ENCODE results near the gene C16orf96. TPM values are rescaled to one million over a fixed set of nuclear protein-coding genes. Genes with fewer than 3 reads are reported as not detected.

C16orf96 gene
- total and polyA plus RNA-seq, 3 donors from 2014 or later = 10.3 to 19.8 (median 15.1) TPM

DNA sequence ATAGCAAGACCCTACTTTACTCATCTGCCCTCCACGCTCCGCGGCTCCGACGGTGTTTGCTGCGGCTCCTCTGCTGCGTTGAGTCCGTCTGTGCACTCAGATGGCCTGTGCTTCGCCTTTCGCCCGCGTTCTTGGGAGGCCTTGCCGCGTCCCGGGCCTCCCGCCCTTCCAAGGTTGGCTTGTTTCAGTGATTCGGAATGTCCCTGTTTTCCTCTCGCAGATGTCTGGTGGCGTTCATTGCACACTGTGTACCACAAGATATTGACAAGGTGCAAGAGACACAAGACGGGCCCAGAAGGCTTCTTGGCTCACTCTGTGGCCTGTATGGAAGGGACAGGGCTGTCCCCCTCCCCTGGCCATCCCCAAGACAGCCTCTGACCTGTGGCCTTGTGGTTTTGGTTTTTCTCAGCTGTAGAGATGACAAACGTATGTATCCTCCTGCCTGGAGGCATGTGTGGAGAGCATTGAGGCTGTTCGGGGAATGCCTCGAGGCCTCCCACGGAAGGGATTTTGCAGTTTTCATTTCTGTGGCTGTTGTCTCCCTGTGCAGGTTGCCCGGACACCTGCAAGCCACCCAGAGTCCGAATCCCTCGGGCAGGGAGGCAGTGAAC is 83.9 kb downstream of the C16orf96 start:
- H3K4me3 ChIP-seq = no peak overlapping the region
- H3K27ac ChIP-seq = no peak overlapping the region
- WGBS, 2 donors = 70 to 80% methylated on average over 18 to 27 of the region's 27 CpGs
- peaks cover 15% of the 10 kb centered on the region for H3K4me1 ChIP-seq
- H3K27me3 ChIP-seq = no peaks in the 10 kb centered on the region
- no peaks in the 10 kb centered on the region for H3K9me3 ChIP-seq
- no peaks in the 10 kb centered on the region for H3K36me3 ChIP-seq (ENCODE audit: low read depth, missing control alignments)
- intact Hi-C loops (cut with DNase I; ENCODE audit: low total_unique reads) = no loop called here
- TF ChIP-seq POLR2A (IDR thresholded peaks at IDR 0.05) = no peak
- TF ChIP-seq, protein P1, sequence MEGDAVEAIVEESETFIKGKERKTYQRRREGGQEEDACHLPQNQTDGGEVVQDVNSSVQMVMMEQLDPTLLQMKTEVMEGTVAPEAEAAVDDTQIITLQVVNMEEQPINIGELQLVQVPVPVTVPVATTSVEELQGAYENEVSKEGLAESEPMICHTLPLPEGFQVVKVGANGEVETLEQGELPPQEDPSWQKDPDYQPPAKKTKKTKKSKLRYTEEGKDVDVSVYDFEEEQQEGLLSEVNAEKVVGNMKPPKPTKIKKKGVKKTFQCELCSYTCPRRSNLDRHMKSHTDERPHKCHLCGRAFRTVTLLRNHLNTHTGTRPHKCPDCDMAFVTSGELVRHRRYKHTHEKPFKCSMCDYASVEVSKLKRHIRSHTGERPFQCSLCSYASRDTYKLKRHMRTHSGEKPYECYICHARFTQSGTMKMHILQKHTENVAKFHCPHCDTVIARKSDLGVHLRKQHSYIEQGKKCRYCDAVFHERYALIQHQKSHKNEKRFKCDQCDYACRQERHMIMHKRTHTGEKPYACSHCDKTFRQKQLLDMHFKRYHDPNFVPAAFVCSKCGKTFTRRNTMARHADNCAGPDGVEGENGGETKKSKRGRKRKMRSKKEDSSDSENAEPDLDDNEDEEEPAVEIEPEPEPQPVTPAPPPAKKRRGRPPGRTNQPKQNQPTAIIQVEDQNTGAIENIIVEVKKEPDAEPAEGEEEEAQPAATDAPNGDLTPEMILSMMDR (IDR thresholded peaks at IDR 0.05) = no peak
- DNase-seq = no peak

DNA sequence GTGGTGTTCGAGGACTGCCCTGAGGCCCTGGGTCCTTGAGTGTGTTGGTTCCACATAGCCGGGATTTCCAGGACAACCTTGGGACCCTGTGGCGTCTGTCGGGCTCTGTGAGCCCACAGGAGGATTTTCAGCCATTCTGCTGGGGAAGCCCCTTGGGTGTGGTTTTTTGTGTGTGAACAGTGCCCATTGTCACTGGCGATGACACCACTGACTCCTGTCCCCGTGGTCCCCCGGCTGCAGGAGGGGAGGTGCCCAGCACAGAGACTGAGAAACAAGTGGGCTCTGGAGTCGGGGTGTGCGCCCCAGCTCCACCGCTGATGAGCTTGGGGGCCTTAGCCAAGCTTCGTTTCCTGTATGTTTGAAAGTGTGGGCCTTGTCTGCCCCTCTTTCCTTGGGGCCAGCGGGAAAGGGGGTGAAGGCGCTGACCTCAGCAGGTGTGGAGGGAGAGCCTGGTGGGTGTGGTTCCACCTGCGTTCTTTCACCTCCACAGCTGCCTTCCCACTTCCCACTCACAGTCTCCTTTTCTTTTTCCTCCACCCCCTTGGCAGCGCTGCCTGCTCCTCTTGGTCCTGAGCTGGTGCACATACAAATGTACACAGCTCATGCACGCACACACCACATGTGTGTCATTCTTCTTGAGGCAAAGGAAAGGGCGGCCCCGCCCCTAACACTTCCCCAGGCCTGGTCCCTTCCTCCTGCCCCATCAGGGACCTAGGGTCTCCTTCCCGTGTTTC is 84.6 kb downstream of the C16orf96 start:
- no peaks in the 10 kb centered on the region for H3K36me3 ChIP-seq (ENCODE audit: low read depth, missing control alignments)
- peaks cover 15% of the 10 kb centered on the region for H3K4me1 ChIP-seq
- H3K9me3 ChIP-seq = no peaks in the 10 kb centered on the region
- intact Hi-C loops (cut with DNase I; ENCODE audit: low total_unique reads) = no loop called here
- TF ChIP-seq, protein P1 (IDR thresholded peaks at IDR 0.05) = no peak
- no peak for TF ChIP-seq POLR2A (IDR thresholded peaks at IDR 0.05)
- H3K27me3 ChIP-seq = no peaks in the 10 kb centered on the region
- 74 to 82% methylated on average over 9 to 19 of the region's 19 CpGs for WGBS, 2 donors
- no peak overlapping the region for H3K4me3 ChIP-seq
- DNase-seq = no peak
- H3K27ac ChIP-seq = no peak overlapping the region

DNA sequence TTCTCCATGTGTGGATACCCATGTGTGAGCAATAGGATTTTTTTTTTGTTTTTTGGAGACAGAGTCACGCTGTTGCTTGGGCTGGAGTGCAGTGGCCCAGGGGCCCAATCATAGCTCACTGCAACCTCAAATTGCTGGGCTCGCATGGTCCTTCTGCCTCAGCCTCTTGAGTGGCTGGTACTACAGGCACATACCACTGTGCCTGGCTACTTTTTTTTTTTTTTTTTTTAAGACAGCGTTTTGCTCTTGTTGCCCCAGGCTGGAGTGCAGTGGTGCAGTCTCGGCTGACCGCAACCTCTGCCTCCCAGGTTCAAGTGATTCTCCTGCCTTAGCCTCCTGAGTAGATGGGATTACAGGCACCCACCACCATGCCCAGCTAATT is 85.2 kb downstream of the C16orf96 start:
- intact Hi-C loops (cut with DNase I; ENCODE audit: low total_unique reads) = no loop called here
- Histone ChIP-seq H3K4me3 (no peak overlapping the region), H3K27ac (no peak overlapping the region), H3K9me3 (no peaks in the 10 kb centered on the region), H3K36me3 (ENCODE audit: low read depth, missing control alignments) (no peaks in the 10 kb centered on the region), H3K4me1 (peaks cover 15% of the 10 kb centered on the region), H3K27me3 (no peaks in the 10 kb centered on the region)
- DNase-seq = no peak
- 88 to 89% methylated on average over 5 of the region's 5 CpGs for WGBS, 2 donors
- no peak for TF ChIP-seq POLR2A (IDR thresholded peaks at IDR 0.05)
- TF ChIP-seq, protein P1 (IDR thresholded peaks at IDR 0.05) = no peak

DNA sequence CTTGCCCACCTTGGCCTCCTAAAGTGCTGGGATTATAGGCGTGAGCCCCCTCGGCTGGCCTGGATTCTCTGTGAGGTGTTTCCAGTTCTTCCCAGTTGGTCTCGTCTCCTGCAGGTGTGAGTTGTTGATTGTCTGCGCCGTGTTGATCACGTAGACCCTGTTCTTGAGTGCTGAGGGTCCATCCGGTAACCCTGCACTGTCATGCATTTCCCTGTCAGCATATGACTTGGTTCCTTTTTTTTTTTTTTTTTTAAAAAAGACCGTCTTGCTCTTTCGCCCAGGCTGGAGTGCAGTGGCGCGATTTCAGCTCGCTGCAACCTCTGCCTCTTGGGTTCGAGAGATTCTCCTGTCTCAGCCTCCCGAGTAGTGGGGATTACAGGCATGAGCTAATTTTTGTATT is 85.8 kb downstream of the C16orf96 start:
- TF ChIP-seq POLR2A (IDR thresholded peaks at IDR 0.05) = no peak
- TF ChIP-seq, protein P1 (IDR thresholded peaks at IDR 0.05) = no peak
- 82 to 92% methylated on average over 13 to 14 of the region's 14 CpGs for WGBS, 2 donors
- Histone ChIP-seq H3K4me1 (peaks cover 15% of the 10 kb centered on the region), H3K27ac (no peak overlapping the region), H3K9me3 (no peaks in the 10 kb centered on the region), H3K4me3 (no peak overlapping the region), H3K27me3 (no peaks in the 10 kb centered on the region), H3K36me3 (ENCODE audit: low read depth, missing control alignments) (no peaks in the 10 kb centered on the region)
- DNase-seq = no peak
- intact Hi-C loops (cut with DNase I; ENCODE audit: low total_unique reads) = no loop called here
